HepG2 (cell line): ENCODE data around the gene NDUFAF3. TPM values are rescaled to one million over a fixed set of nuclear protein-coding genes. Genes with fewer than 3 reads are reported as not detected.

ENCODE experiments used
- AGO2 ChIP-seq: fragments of 200-400 bp; formaldehyde crosslinking; optimal IDR thresholded peaks from 2 replicates; pipeline ENCODE3; 2017; ENCODE audit warnings: mild to moderate bottlenecking, low read depth, low read length, moderate library complexity
- ATF7 ChIP-seq, 2 experiments: fragments of 450-650 bp in 1 of 2; sonication (generic) in 1 of 2; formaldehyde crosslinking in 1 of 2; IDR thresholded peaks; 2 replicates each; pipeline versions ENCODE4 v1.4.0 to v1.6.1; 2016 to 2020; ENCODE audit warnings: antibody characterized with exemption in 1 of 2, mild to moderate bottlenecking in 1 of 2, missing genetic modification reagents in 1 of 2
- E2F5 ChIP-seq: sonication (generic); formaldehyde crosslinking; conservative IDR thresholded peaks from 2 replicates; pipeline ENCODE4 v1.4.0; 2020; ENCODE audit warnings: missing genetic modification reagents
- ERF ChIP-seq: IDR thresholded peaks from 2 replicates; pipeline ENCODE4 v1.6.1; 2018; ENCODE audit warnings: missing biosample characterization, missing genetic modification reagents
- HMGXB4 ChIP-seq, 2 experiments: sonication (generic) in 1 of 2; formaldehyde crosslinking in 1 of 2; IDR thresholded peaks; 2 replicates each; pipeline versions ENCODE4 v1.4.0 to v1.6.1; 2018 to 2020; ENCODE audit warnings: missing genetic modification reagents in 2 of 2, borderline replicate concordance in 1 of 2, low read depth in 1 of 2, mild to moderate bottlenecking in 1 of 2, missing biosample characterization in 1 of 2
- NONO ChIP-seq, 2 experiments: fragments of 450-650 bp in 1 of 2; sonication (generic) in 1 of 2; formaldehyde crosslinking in 1 of 2; IDR thresholded peaks in 1 of 2; conservative IDR thresholded peaks in 1 of 2; 2 replicates each; pipeline versions ENCODE4 v1.6.1 to v1.8.0; 2017 to 2022; ENCODE audit warnings: mild to moderate bottlenecking in 1 of 2, missing genetic modification reagents in 1 of 2, moderate library complexity in 1 of 2
- PATZ1 ChIP-seq: sonication (generic); formaldehyde crosslinking; IDR thresholded peaks from 2 replicates; pipeline ENCODE4 v1.4.0; 2020; ENCODE audit warnings: missing genetic modification reagents
- POLR2A ChIP-seq, 2 experiments: IDR thresholded peaks; 2 replicates each; pipeline ENCODE4 v1.6.1; 2011; ENCODE audit warnings: low read depth in 2 of 2, low read length in 2 of 2, mild to moderate bottlenecking in 1 of 2, moderate library complexity in 1 of 2; ENCODE audit not compliant: insufficient read depth in 1 of 2
- RBFOX2 ChIP-seq: fragments of 200-400 bp; formaldehyde crosslinking; IDR thresholded peaks from 2 replicates; pipeline ENCODE4 v1.6.1; 2017; ENCODE audit warnings: low read depth, mild to moderate bottlenecking, low read length
- SAP130 ChIP-seq: IDR thresholded peaks from 2 replicates; pipeline ENCODE4 v1.6.1; 2016; ENCODE audit warnings: low read depth
- SMC3 ChIP-seq: IDR thresholded peaks from 2 replicates; pipeline ENCODE4 v1.6.1; 2011; ENCODE audit warnings: low read length, improper control_type of control experiment
- TGIF2 ChIP-seq: IDR thresholded peaks from 2 replicates; pipeline ENCODE4 v1.6.1; 2016; ENCODE audit warnings: control low read depth, missing compliant biosample characterization
- XRCC5 ChIP-seq: fragments of 200-400 bp; formaldehyde crosslinking; optimal IDR thresholded peaks from 2 replicates; pipeline ENCODE3; 2017; ENCODE audit warnings: mild to moderate bottlenecking, low read length
- ZFX ChIP-seq: sonication (generic); formaldehyde crosslinking; IDR thresholded peaks from 2 replicates; pipeline ENCODE4 v1.4.0; 2020; ENCODE audit warnings: mild to moderate bottlenecking, low read depth, missing genetic modification reagents, moderate library complexity
- ZNF235 ChIP-seq: sonication (generic); formaldehyde crosslinking; IDR thresholded peaks from 2 replicates; pipeline ENCODE4 v1.8.1; 2023; ENCODE audit warnings: mild to moderate bottlenecking, missing genetic modification reagents, borderline replicate concordance
- ZNF430 ChIP-seq: sonication (generic); formaldehyde crosslinking; IDR thresholded peaks from 2 replicates; pipeline ENCODE4 v1.9.0; 2021; ENCODE audit warnings: mild to moderate bottlenecking, missing genetic modification reagents
- ZNF691 ChIP-seq: sonication (generic); formaldehyde crosslinking; IDR thresholded peaks from 2 replicates; pipeline ENCODE4 v1.4.0; 2020; ENCODE audit warnings: missing genetic modification reagents, low read depth, mild to moderate bottlenecking, borderline replicate concordance
- ZNF747 ChIP-seq: sonication (generic); formaldehyde crosslinking; IDR thresholded peaks from 2 replicates; pipeline ENCODE4 v1.8.1; 2023; ENCODE audit warnings: missing genetic modification reagents, mild to moderate bottlenecking, borderline replicate concordance
- polyA plus RNA-seq, 8 experiments: library from polyadenylated mRNA; depleted of rRNA in 3 of 8; stranded (reverse) in 7 of 8; unstranded in 1 of 8; fragments of >200 nt; fragmentation: Illumina TruSeq in 4 of 8; extraction: Trizol in 4 of 8; gene quantifications; 2 replicates each; pipeline versions ENCODE4 v1.2.1 to v1.2.3, GENCODE V29; 2011 to 2016; ENCODE audit warnings: low read depth in 4 of 8, missing spikeins in 1 of 8, mixed read lengths in 1 of 8; ENCODE audit not compliant: insufficient read depth in 1 of 8
- total RNA-seq, 5 experiments: library from RNA; depleted of rRNA; stranded (reverse); fragments of >200 nt; fragmentation: Illumina TruSeq; extraction: Trizol; gene quantifications; 2 replicates each; pipeline ENCODE4 v1.2.3, GENCODE V29; 2016; ENCODE audit warnings: low read depth in 1 of 5
- TF ChIP-seq, protein P1 (sequence below): sonication (generic); formaldehyde crosslinking; IDR thresholded peaks from 2 replicates; pipeline ENCODE4 v1.4.0; 2020; ENCODE audit warnings: missing genetic modification reagents

NDUFAF3 gene
- total and polyA plus RNA-seq, 2 of the 13 experiments (the other 11 are each of a cell fraction or from before 2014, with no cell fraction given): 39.0 to 50.0 TPM

- TF ChIP-seq ATF7 (IDR thresholded peaks at IDR 0.05) (no peak), ATF7 (CRISPR knock-in tag; IDR thresholded peaks at IDR 0.05) (0 out of 2 replicates have a peak, but pooled peaks have one; percentile 29), ZNF430 (CRISPR knock-in tag) (no peak), XRCC5 (peak; percentile 71), POLR2A (IDR thresholded peaks at IDR 0.05; ENCODE audit: insufficient read depth in 1 of 2, low read depth in 2 of 2, low read length in 2 of 2) (peak in 1 of 2 experiments; percentile 38; a peak in 1 of 4 replicates), AGO2 (peak; percentile 76), ZNF235 (no peak), SAP130 (peak; percentile 40; the same call in 1 of the 2 replicates), HMGXB4 (CRISPR knock-in tag; IDR thresholded peaks at IDR 0.05; ENCODE audit: borderline replicate concordance in 1 of 2, low read depth in 1 of 2) (peak in 1 of 2 experiments; percentile 30; a peak in 1 of 4 replicates), NONO (IDR thresholded peaks at IDR 0.05) (no peak), NONO (CRISPR knock-in tag; conservative IDR thresholded peaks at IDR 0.05) (0 out of 2 replicates have a peak, but pooled peaks have one; percentile 28), E2F5 (CRISPR knock-in tag) (no peak), TGIF2 (CRISPR knock-in tag) (0 out of 2 replicates have a peak, but pooled peaks have one; percentile 32), ERF (CRISPR knock-in tag) (peak; percentile 24; the same call in 1 of the 2 replicates), RBFOX2 (0 out of 2 replicates have a peak, but pooled peaks have one; percentile 26), PATZ1 (CRISPR knock-in tag) (peak; percentile 42; the same call in 1 of the 2 replicates), ZNF691 (CRISPR knock-in tag) (no peak), ZFX (peak; percentile 50; the same call in 1 of the 2 replicates), SMC3 (peak; percentile 48; the same call in 1 of the 2 replicates), ZNF747 (CRISPR knock-in tag) (no peak)
- TF ChIP-seq, protein P1, sequence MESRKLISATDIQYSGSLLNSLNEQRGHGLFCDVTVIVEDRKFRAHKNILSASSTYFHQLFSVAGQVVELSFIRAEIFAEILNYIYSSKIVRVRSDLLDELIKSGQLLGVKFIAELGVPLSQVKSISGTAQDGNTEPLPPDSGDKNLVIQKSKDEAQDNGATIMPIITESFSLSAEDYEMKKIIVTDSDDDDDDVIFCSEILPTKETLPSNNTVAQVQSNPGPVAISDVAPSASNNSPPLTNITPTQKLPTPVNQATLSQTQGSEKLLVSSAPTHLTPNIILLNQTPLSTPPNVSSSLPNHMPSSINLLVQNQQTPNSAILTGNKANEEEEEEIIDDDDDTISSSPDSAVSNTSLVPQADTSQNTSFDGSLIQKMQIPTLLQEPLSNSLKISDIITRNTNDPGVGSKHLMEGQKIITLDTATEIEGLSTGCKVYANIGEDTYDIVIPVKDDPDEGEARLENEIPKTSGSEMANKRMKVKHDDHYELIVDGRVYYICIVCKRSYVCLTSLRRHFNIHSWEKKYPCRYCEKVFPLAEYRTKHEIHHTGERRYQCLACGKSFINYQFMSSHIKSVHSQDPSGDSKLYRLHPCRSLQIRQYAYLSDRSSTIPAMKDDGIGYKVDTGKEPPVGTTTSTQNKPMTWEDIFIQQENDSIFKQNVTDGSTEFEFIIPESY: peak; percentile 72
These were observed 7.9 kb upstream of the NDUFAF3 start (continued) for GRCh38 chr3:49013738-49014660.
